Left colon (tissue), 2 donors: ENCODE measurements around the gene SLC50A1. TPM values are rescaled to one million over a fixed set of nuclear protein-coding genes. Genes with fewer than 3 reads are reported as not detected.

Experiments used
- ATAC-seq: fragments of 200-7000 bp; cut with Tn5 transposase; one replicate; pipeline ENCODE4 v1.9.1; 2020; ENCODE audit warnings: mild to moderate bottlenecking, moderate library complexity
- DNase-seq, 2 donors: peaks; one replicate each; pipeline ENCODE4 v3.0.0-alpha.2; 2020
- intact Hi-C, 2 donors: fragments of 100-400 bp; cut with DNase I in 1 of 2; cut with micrococcal nuclease in 1 of 2; formaldehyde crosslinking; loops; one replicate each; pipeline versions ENCODE4 v1.11.2 to v1.14.0; 2022; cut with DNase I, micrococcal nuclease
- total RNA-seq, 2 donors: library from RNA; stranded (reverse); fragmentation: NEBNext Ultra II Directional; extraction: Animal tissue kit (Norgen Biotek cat#: 25700); gene quantifications; one replicate each; pipeline ENCODE4 v1.2.1, GENCODE V29; 2021
- donor health status: DM: no; HTN: no; CAD: no.
- donor health status: DM: yes; HTN: yes; CAD: no.

The SLC50A1 gene
- total RNA-seq, 2 donors from 2014 or later: 70.6 to 107 TPM

DNA sequence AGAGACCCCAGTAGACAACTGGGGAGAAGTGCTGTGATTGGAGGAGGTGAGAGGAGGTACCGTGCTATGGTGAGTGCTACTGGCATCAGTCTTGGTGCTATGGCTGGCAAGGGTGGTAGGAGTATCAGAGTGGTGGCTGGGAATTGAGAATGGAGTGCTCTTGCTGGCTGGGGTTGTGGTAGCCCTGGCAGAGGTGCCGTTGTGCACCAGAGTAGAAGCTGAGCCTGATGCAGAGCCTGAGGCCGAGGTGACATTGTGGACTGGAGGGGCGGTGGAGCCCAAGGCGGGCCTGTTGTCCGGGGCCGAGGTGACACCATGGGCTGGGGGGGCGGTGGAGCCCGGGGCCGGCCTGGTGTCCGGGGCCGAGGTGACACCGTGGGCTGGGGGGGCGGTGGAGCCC lies 52.6 kb downstream of the SLC50A1 start:
- ATAC-seq (no peak), DNase-seq (peak in 1 of 2 donors; percentile 21)
- intact Hi-C loops: no loop called here

Other genes starting within 250 kb of the SLC50A1 start
- gene PMVK, start 199.1 kb upstream of the SLC50A1 start, total RNA-seq: 10 to 100 TPM; 33.4 to 34.0 TPM
- 10 to 100 TPM; 33.4 to 61.2 TPM for gene PBXIP1, start 179.8 kb upstream of the SLC50A1 start, total RNA-seq
- gene PYGO2, start 174.1 kb upstream of the SLC50A1 start, total RNA-seq: 10 to 100 TPM; 27.0 to 31.3 TPM
- gene SHC1, start 165.1 kb upstream of the SLC50A1 start, total RNA-seq: 100 to 1,000 TPM in 1 of 2 donors, 10 to 100 TPM in 1; 95.3 to 108 TPM
- gene CKS1B, start 161.2 kb upstream of the SLC50A1 start, total RNA-seq: 10 to 100 TPM; 22.8 to 35.7 TPM
- gene FLAD1, start 152.5 kb upstream of the SLC50A1 start, total RNA-seq: 10 to 100 TPM; 32.8 to 43.7 TPM
- under 1 TPM in 1 of 2 donors, not detected in 1; 0.52 TPM for gene LENEP, start 142.3 kb upstream of the SLC50A1 start, total RNA-seq
- 100 to 1,000 TPM; 248 to 326 TPM for gene ZBTB7B, start 133.1 kb upstream of the SLC50A1 start, total RNA-seq
- 1 to 10 TPM; 1.5 to 3.6 TPM for gene DCST2, start 102.1 kb upstream of the SLC50A1 start, total RNA-seq
- gene DCST1, start 102.0 kb upstream of the SLC50A1 start, total RNA-seq: under 1 TPM in 1 of 2 donors, not detected in 1; 0.21 TPM
- 100 to 1,000 TPM in 1 of 2 donors, 10 to 100 TPM in 1; 88.9 to 160 TPM for gene ADAM15, start 84.5 kb upstream of the SLC50A1 start, total RNA-seq
- gene EFNA4, start 72.1 kb upstream of the SLC50A1 start, total RNA-seq: 10 to 100 TPM; 23.0 to 33.5 TPM
- 10 to 100 TPM in 1 of 2 donors, 1 to 10 TPM in 1; 7.7 to 23.1 TPM for gene EFNA3, start 57.0 kb upstream of the SLC50A1 start, total RNA-seq
- gene EFNA1, start 8.0 kb upstream of the SLC50A1 start, total RNA-seq: 100 to 1,000 TPM in 1 of 2 donors, 10 to 100 TPM in 1; 63.0 to 176 TPM
- 100 to 1,000 TPM in 1 of 2 donors, 10 to 100 TPM in 1; 93.9 to 131 TPM for gene DPM3, start 4.7 kb downstream of the SLC50A1 start, total RNA-seq
- 100 to 1,000 TPM; 143 to 164 TPM for gene KRTCAP2, start 37.5 kb downstream of the SLC50A1 start, total RNA-seq
- under 1 TPM; 0.28 to 0.52 TPM for gene TRIM46, start 38.0 kb downstream of the SLC50A1 start, total RNA-seq
- gene THBS3, start 72.0 kb downstream of the SLC50A1 start, total RNA-seq: 10 to 100 TPM; 20.0 to 20.9 TPM
- gene MTX1, start 72.8 kb downstream of the SLC50A1 start, total RNA-seq: 10 to 100 TPM; 36.3 to 46.4 TPM
- 10 to 100 TPM; 19.9 to 21.7 TPM for gene ENTREP3, start 119.6 kb downstream of the SLC50A1 start, total RNA-seq
- 10 to 100 TPM; 43.1 to 53.2 TPM for gene SCAMP3, start 126.5 kb downstream of the SLC50A1 start, total RNA-seq
- gene CLK2, start 137.7 kb downstream of the SLC50A1 start, total RNA-seq: 10 to 100 TPM; 34.3 to 41.0 TPM
- gene HCN3, start 141.6 kb downstream of the SLC50A1 start, total RNA-seq: 10 to 100 TPM; 11.2 to 21.5 TPM
- 1 to 10 TPM; 1.0 to 1.9 TPM for gene PKLR, start 165.6 kb downstream of the SLC50A1 start, total RNA-seq
- 100 to 1,000 TPM; 192 to 375 TPM for gene FDPS, start 173.0 kb downstream of the SLC50A1 start, total RNA-seq
- 10 to 100 TPM; 73.2 to 78.8 TPM for gene RUSC1, start 185.0 kb downstream of the SLC50A1 start, total RNA-seq